Right lung (tissue), 5 donors: ENCODE data around the gene TEX36. TPM values are rescaled to one million over a fixed set of nuclear protein-coding genes. Genes with fewer than 3 reads are reported as not detected.
"Not testable (repeated sequence)": the region's sequence is repeated elsewhere in the genome, so short reads cannot be mapped to it uniquely, and the experiment has no call there.

Experiments
- DNase-seq, 2 donors: peaks; one replicate each; pipeline ENCODE4 v3.0.0-alpha.2; 2013
- polyA plus RNA-seq, 5 donors: library from polyadenylated mRNA; unstranded; fragments of 120-200 nt; gene quantifications; one replicate each; pipeline versions ENCODE4 v1.2.1 to v1.2.3, GENCODE V29; 2013; ENCODE audit warnings: inconsistent platforms in 1 of 5, low replicate concordance in 1 of 5; ENCODE audit not compliant: insufficient read length in 5 of 5, insufficient read depth in 1 of 5

TEX36 gene
- polyA plus RNA-seq, 5 donors = not detected

GRCh38 chr10:125633517-125633999 lies 49.4 kb downstream of the TEX36 start:
- DNase-seq = no peak

GRCh38 chr10:125631806-125632205 lies 51.2 kb downstream of the TEX36 start:
- no peak for DNase-seq

GRCh38 chr10:125629758-125630376 lies 53.1 kb downstream of the TEX36 start:
- peak; percentile 11 to 15 for DNase-seq

GRCh38 chr10:125628104-125629049 lies 54.6 kb downstream of the TEX36 start:
- DNase-seq = no peak

- DNase-seq = no peak
Measured at GRCh38 chr10:125627646-125628045, 55.3 kb downstream of the TEX36 start.

- no peak for DNase-seq
Measured at GRCh38 chr10:125626671-125627070, 56.3 kb downstream of the TEX36 start.

GRCh38 chr10:125625586-125625985 lies 57.4 kb downstream of the TEX36 start:
- DNase-seq = no peak

- no peak for DNase-seq
Measured at GRCh38 chr10:125624800-125625199, 58.2 kb downstream of the TEX36 start.

GRCh38 chr10:125621052-125621451 lies 61.9 kb downstream of the TEX36 start:
- no peak for DNase-seq

GRCh38 chr10:125620401-125620800 lies 62.6 kb downstream of the TEX36 start:
- DNase-seq = no peak

- not testable (repeated sequence) for DNase-seq
Measured at GRCh38 chr10:125613062-125613461, 69.9 kb downstream of the TEX36 start.

- DNase-seq = no peak
Measured at GRCh38 chr10:125611756-125612155, 71.2 kb downstream of the TEX36 start.

GRCh38 chr10:125611216-125611615 lies 71.7 kb downstream of the TEX36 start:
- no peak for DNase-seq

GRCh38 chr10:125609859-125610258 lies 73.1 kb downstream of the TEX36 start:
- no peak for DNase-seq

GRCh38 chr10:125608474-125608873 lies 74.5 kb downstream of the TEX36 start:
- no peak for DNase-seq

GRCh38 chr10:125607689-125608290 lies 75.2 kb downstream of the TEX36 start:
- DNase-seq = no peak

GRCh38 chr10:125606414-125607010 lies 76.5 kb downstream of the TEX36 start:
- no peak for DNase-seq

Other genes starting within 250 kb of the TEX36 start
- 10 to 100 TPM; 44.5 to 67.9 (median 61.4) TPM for gene EDRF1, start 36.5 kb upstream of the TEX36 start, polyA plus RNA-seq
- gene MMP21, start 92.7 kb upstream of the TEX36 start, polyA plus RNA-seq = under 1 TPM; 0.50 to 0.95 (median 0.73) TPM
- 10 to 100 TPM; 58.8 to 84.1 (median 66.9) TPM for gene UROS, start 140.1 kb upstream of the TEX36 start, polyA plus RNA-seq
- gene BCCIP, start 140.4 kb upstream of the TEX36 start, polyA plus RNA-seq = 10 to 100 TPM; 77.3 to 93.0 (median 84.5) TPM
- 10 to 100 TPM; 25.1 to 33.1 (median 27.2) TPM for gene DHX32, start 198.1 kb upstream of the TEX36 start, polyA plus RNA-seq
- 10 to 100 TPM in 2 of 5 donors, 1 to 10 TPM in 3; 6.2 to 11.7 (median 9.5) TPM for gene FANK1, start 213.4 kb upstream of the TEX36 start, polyA plus RNA-seq